Measurements from ENCODE around the gene APP.

GRCh38 chr21:26165331-26165730 lies 5.2 kb downstream of the APP start:
- TF ChIP-seq CTCF (IDR thresholded peaks at IDR 0.05; ENCODE audit: insufficient read depth, low read length, poor library complexity, severe bottlenecking) = no peak
- no peak for TF ChIP-seq EZH2phosphoT487 (conservative IDR thresholded peaks at IDR 0.05; ENCODE audit: low read length)
